ENCODE measurements around the gene EPS8L3.
"Not testable (repeated sequence)": the region's sequence is repeated elsewhere in the genome, so short reads cannot be mapped to it uniquely, and the experiment has no call there.

The EPS8L3 gene

GRCh38 chr1:109777436-109777835 is 13.7 kb upstream of the EPS8L3 start:
- no peak for DNase-seq (ENCODE audit: low spot score)

GRCh38 chr1:109776911-109777310 is 13.2 kb upstream of the EPS8L3 start:
- DNase-seq (ENCODE audit: low spot score) = peak; percentile 80

- DNase-seq (ENCODE audit: low spot score) = no peak
These were observed 12.6 kb upstream of the EPS8L3 start for GRCh38 chr1:109776206-109776835.

- DNase-seq (ENCODE audit: low spot score) = no peak
These were observed 11.7 kb upstream of the EPS8L3 start for GRCh38 chr1:109775398-109775797.

- no peak for DNase-seq (ENCODE audit: low spot score)
These were observed 10.3 kb upstream of the EPS8L3 start for GRCh38 chr1:109773900-109774485.

GRCh38 chr1:109773203-109773899 is 9.6 kb upstream of the EPS8L3 start:
- peak; percentile 76 for DNase-seq (ENCODE audit: low spot score)

- DNase-seq (ENCODE audit: low spot score) = no peak
These were observed 9.0 kb upstream of the EPS8L3 start for GRCh38 chr1:109772658-109773202.

GRCh38 chr1:109771712-109772657 is 8.3 kb upstream of the EPS8L3 start:
- DNase-seq (ENCODE audit: low spot score) = no peak

GRCh38 chr1:109770331-109771095 is 6.8 kb upstream of the EPS8L3 start:
- DNase-seq (ENCODE audit: low spot score) = no peak

- no peak for DNase-seq (ENCODE audit: low spot score)
These were observed 5.8 kb upstream of the EPS8L3 start for GRCh38 chr1:109769330-109770078.

- no peak for DNase-seq (ENCODE audit: low spot score)
These were observed 5.1 kb upstream of the EPS8L3 start for GRCh38 chr1:109768820-109769219.

- no peak for DNase-seq (ENCODE audit: low spot score)
These were observed 4.6 kb upstream of the EPS8L3 start for GRCh38 chr1:109768335-109768650.

GRCh38 chr1:109767637-109768334 is 4.1 kb upstream of the EPS8L3 start:
- no peak for DNase-seq (ENCODE audit: low spot score)

- not testable (repeated sequence) for DNase-seq (ENCODE audit: low spot score)
These were observed 3.4 kb upstream of the EPS8L3 start for GRCh38 chr1:109766991-109767636.

GRCh38 chr1:109765896-109766615 is 2.3 kb upstream of the EPS8L3 start:
- DNase-seq (ENCODE audit: low spot score) = no peak

GRCh38 chr1:109765483-109765815 is 1.7 kb upstream of the EPS8L3 start:
- no peak for DNase-seq (ENCODE audit: low spot score)

- DNase-seq (ENCODE audit: low spot score) = no peak
These were observed 1.1 kb upstream of the EPS8L3 start for GRCh38 chr1:109764561-109765482.

All from CD4-positive, alpha-beta T cell treated with Interleukin-15 for 4 hours (primary cell).